Thyroid gland (tissue), 4 donors: ENCODE data around the gene MPST. TPM values are rescaled to one million over a fixed set of nuclear protein-coding genes. Genes with fewer than 3 reads are reported as not detected.

Source experiments
- DNase-seq, 2 donors: peaks; one replicate each; pipeline ENCODE4 v3.0.0-alpha.2; 2019
- H3K27ac ChIP-seq, 3 donors: fragments of 200-600 bp; sonication (generic); 1 replicate in 2 of 3; 2 replicates in 1 of 3; pipeline ENCODE4 v1.5.1; 2016 to 2019; ENCODE audit warnings: mild to moderate bottlenecking in 1 of 3, moderate library complexity in 1 of 3
- H3K27me3 ChIP-seq: fragments of 200-600 bp; sonication (generic); one replicate; pipeline ENCODE4 v1.5.1; 2019
- H3K36me3 ChIP-seq, 2 donors: fragments of 200-600 bp; sonication (generic); one replicate each; pipeline ENCODE4 v1.5.1; 2016 to 2019
- H3K4me1 ChIP-seq, 2 donors: fragments of 200-600 bp; sonication (generic); one replicate each; pipeline ENCODE4 v1.5.1; 2017 to 2019
- H3K4me3 ChIP-seq, 3 donors: fragments of 200-600 bp; sonication (generic); replicated peaks in 1 of 3; 1 replicate in 2 of 3; 2 replicates in 1 of 3; pipeline ENCODE4 v1.5.1; 2016; ENCODE audit warnings: mild to moderate bottlenecking in 1 of 3
- H3K9me3 ChIP-seq: fragments of 200-600 bp; sonication (generic); one replicate; pipeline ENCODE4 v1.5.1; 2017
- POLR2A ChIP-seq, 2 donors: fragments of 450-650 bp; IDR thresholded peaks; one replicate each; pipeline ENCODE4 v1.6.1; 2017; ENCODE audit warnings: antibody characterized with exemption in 2 of 2, mild to moderate bottlenecking in 2 of 2, moderate library complexity in 1 of 2
- WGBS, 2 donors: methylation state at CpG; one replicate each; pipeline ENCODE4 v1.1.5; 2017; 5-methylcytosine and 5-hydroxymethylcytosine counted together
- intact Hi-C: fragments of 100-400 bp; cut with DNase I; formaldehyde crosslinking; loops from one replicate; pipeline ENCODE4 v1.15.1; 2023
- total RNA-seq, 4 donors: library from RNA; depleted of rRNA; stranded (reverse); fragments of >200 nt; gene quantifications; one replicate each; pipeline ENCODE4 v1.2.3, GENCODE V29; 2016
- TF ChIP-seq, protein P1 (sequence below), 6 experiments: fragments of 200-600 bp in 3 of 6; fragments of 450-650 bp in 3 of 6; sonication (generic) in 3 of 6; IDR thresholded peaks; one replicate each; pipeline ENCODE4 v1.5.1; 2016 to 2019; ENCODE audit warnings: antibody characterized with exemption in 6 of 6, mild to moderate bottlenecking in 2 of 6, inconsistent platforms in 1 of 6, moderate library complexity in 1 of 6

The MPST gene
- total RNA-seq, 4 donors from 2014 or later: 67.7 to 102 (median 93.6) TPM

DNA sequence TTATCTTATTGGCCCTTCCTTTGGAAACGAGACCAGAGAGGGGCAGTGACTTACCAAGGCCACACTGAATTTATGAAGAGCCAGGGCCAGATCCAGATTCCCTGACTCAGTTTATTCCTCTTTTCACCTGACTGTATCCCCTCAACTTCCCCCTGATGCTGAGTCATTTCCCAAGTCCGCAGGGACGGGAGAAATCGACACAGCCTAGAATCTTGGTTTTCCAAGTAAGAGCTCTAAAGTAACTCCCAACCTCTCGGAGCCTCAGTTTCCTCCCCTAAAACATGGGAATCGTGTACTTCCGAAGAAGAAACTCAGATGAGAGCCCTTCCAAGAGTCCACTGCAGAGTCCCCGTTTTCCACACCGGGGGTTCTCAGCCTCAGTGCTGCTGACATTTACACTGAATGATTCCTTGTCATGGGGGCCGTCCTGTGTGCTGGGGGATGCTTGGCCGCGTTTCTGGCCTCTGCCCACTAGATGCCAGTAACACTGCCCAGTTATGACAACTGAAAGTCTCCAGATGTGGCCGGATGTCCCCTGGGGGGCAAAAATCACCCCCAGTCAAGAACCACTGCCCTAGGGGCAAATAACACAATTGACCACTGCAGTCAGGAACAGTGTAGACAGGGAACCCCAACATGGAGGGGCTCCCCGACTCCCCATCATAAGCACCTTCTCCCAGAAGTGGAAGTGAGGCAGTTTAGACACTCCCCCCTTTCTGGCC, 11.2 kb downstream of the MPST start:
- Histone ChIP-seq H3K4me1 (peaks cover 15 to 27% of the 10 kb centered on the region in 2 donors), H3K27ac (no peak overlapping the region), H3K27me3 (no peaks in the 10 kb centered on the region), H3K9me3 (no peaks in the 10 kb centered on the region), H3K36me3 (peaks cover 8 to 20% of the 10 kb centered on the region in 2 donors), H3K4me3 (no peak overlapping the region)
- intact Hi-C loops: loop anchor here (10.0 kb wide), 1 partner anchor 166 kb away; the partner anchor contains the start of gene NCF4
- TF ChIP-seq, protein P1, sequence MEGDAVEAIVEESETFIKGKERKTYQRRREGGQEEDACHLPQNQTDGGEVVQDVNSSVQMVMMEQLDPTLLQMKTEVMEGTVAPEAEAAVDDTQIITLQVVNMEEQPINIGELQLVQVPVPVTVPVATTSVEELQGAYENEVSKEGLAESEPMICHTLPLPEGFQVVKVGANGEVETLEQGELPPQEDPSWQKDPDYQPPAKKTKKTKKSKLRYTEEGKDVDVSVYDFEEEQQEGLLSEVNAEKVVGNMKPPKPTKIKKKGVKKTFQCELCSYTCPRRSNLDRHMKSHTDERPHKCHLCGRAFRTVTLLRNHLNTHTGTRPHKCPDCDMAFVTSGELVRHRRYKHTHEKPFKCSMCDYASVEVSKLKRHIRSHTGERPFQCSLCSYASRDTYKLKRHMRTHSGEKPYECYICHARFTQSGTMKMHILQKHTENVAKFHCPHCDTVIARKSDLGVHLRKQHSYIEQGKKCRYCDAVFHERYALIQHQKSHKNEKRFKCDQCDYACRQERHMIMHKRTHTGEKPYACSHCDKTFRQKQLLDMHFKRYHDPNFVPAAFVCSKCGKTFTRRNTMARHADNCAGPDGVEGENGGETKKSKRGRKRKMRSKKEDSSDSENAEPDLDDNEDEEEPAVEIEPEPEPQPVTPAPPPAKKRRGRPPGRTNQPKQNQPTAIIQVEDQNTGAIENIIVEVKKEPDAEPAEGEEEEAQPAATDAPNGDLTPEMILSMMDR (IDR thresholded peaks at IDR 0.05): no peak
- no peak for TF ChIP-seq POLR2A (IDR thresholded peaks at IDR 0.05)
- no peak for DNase-seq
- WGBS, 2 donors: 80 to 82% methylated on average over 14 of the region's 14 CpGs

DNA sequence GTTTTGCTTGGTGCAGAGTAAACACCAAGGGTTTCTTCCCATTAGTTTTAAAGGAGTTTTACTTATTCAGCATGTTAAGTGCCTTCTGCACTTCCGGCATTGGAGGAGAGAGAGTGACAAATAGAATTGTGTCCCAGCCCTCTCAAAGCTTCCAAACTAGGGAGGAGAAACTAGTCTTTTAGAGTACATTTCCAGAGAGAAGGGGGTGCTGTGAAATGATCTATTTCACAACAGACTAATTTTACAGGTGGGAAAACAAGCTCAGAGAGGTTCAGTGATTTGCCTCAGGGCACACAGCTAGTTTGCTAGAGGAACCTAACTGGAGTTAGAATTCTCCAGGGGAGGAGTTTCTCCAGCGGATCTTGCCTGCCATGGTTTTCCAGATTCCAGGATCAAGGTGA, 12.6 kb downstream of the MPST start:
- DNase-seq: no peak
- intact Hi-C loops: loop anchor here (10.0 kb wide), 1 partner anchor 167 kb away; the partner anchor contains the start of gene NCF4
- Histone ChIP-seq H3K4me3 (no peak overlapping the region), H3K27ac (no peak overlapping the region), H3K4me1 (peaks cover 15 to 16% of the 10 kb centered on the region in 2 donors), H3K36me3 (peaks cover 8 to 16% of the 10 kb centered on the region in 2 donors), H3K9me3 (no peaks in the 10 kb centered on the region), H3K27me3 (no peaks in the 10 kb centered on the region)
- whole genome bisulfite sequencing, 2 donors: 38 to 42% methylated on average over 2 of the region's 2 CpGs
- TF ChIP-seq POLR2A (IDR thresholded peaks at IDR 0.05): no peak
- TF ChIP-seq, protein P1 (IDR thresholded peaks at IDR 0.05): no peak

DNA sequence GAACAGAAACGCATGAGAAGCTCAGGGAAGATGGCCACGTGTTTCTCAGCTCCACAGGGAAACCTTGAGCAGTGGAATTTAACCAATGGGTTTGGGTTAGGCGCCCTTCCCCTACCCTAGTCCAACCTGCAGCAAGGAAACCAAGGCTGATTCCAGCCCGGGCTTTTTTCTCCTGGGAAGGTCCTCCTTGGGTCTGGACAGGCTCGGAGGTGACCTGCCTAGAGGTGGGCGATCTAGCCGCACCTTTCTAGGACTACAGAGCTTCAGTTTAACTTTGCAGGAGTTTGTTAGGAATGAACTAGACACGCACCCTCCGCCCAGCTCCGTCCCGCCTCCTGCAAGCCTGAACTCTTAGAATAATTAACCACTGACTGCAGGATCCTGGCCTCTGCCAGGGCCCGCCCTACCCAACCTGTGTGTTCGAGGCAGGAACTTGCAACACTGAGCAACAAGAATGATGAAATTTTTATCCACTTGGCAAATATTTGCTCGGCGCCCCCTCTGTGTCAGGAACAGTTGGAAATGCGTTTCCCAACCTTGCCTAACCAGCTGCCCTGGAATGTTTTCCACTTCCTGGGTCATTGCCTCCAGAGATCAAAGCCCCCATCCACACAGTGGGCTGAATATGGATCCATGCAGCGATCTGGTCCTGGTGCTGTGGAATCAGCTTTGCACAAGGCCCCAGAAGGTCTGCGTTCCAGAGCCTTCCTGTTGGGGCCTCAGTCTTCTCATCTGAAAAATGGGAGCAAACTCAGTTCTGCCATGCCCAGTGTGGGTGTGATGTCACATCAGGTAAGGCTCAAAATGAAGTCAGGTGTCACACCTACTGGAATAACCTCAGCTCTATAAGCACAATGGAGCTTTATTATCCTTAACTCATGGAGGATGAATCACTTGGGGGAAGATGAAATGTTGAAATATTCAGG, 13.3 kb downstream of the MPST start:
- no peaks in the 10 kb centered on the region for H3K9me3 ChIP-seq
- peaks cover 15 to 16% of the 10 kb centered on the region in 2 donors for H3K4me1 ChIP-seq
- TF ChIP-seq, protein P1 (IDR thresholded peaks at IDR 0.05): no peak
- no peak for TF ChIP-seq POLR2A (IDR thresholded peaks at IDR 0.05)
- H3K4me3 ChIP-seq: no peak overlapping the region
- H3K27me3 ChIP-seq: no peaks in the 10 kb centered on the region
- intact Hi-C loops: loop anchor here (10.0 kb wide), 1 partner anchor 168 kb away; the partner anchor contains the start of gene NCF4
- no peak overlapping the region for H3K27ac ChIP-seq
- H3K36me3 ChIP-seq: peaks cover 8 to 11% of the 10 kb centered on the region in 2 donors
- peak; percentile 45 to 60 for DNase-seq
- WGBS, 2 donors: 45 to 49% methylated on average over 17 to 18 of the region's 18 CpGs

DNA sequence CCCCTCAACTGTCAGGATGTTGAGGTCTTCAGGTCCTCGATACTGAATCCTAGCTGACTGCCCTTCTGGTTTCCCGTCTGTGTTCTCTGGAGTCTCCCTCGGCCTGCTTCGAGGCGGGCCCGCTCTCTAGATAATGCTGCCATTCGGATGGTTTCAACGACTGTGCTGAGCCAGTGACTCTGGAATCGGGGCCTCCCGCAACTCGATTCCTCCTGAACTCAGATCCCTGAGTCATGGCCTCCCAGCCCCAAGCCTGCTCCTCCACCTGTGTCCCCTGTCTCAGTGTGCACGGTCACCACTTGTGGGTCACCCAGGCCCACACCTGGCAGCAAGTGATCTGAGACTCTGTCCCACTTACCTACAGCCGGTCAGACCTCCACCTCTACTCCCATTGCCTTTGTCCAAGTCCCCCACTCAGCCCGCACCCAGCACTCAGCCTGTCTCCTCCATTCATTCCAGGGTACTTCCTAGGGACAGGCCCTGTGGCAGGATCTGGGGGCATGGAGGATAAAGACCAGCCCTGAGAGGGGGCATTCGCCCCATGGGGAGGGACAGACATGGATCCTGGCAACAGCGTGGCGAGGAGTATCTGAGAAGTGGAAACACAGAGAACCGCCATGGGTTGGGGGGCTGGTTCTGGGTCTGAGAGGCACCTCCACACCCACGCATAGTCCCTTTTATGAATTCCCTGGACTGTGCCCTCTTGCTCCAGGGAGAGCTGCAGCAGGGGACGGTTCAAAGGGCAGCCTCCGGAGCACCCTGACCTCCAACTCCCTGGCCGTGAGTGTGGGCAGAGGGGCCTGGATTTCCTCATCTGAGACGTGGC, 14.3 kb downstream of the MPST start:
- no peak for DNase-seq
- Histone ChIP-seq H3K4me1 (peaks cover 15 to 16% of the 10 kb centered on the region in 2 donors), H3K27ac (no peak overlapping the region), H3K4me3 (no peak overlapping the region), H3K27me3 (no peaks in the 10 kb centered on the region), H3K36me3 (peaks cover 8 to 9% of the 10 kb centered on the region in 2 donors), H3K9me3 (no peaks in the 10 kb centered on the region)
- intact Hi-C loops: loop anchor here (10.0 kb wide), 1 partner anchor 169 kb away; the partner anchor contains the start of gene NCF4
- WGBS, 2 donors: 89 to 91% methylated on average over 22 to 23 of the region's 23 CpGs
- no peak for TF ChIP-seq POLR2A (IDR thresholded peaks at IDR 0.05)
- TF ChIP-seq, protein P1 (IDR thresholded peaks at IDR 0.05): no peak
